Transverse colon (tissue), 3 donors: Measurements from ENCODE around the gene GNAI1.

Experiments
- CTCF ChIP-seq, 5 experiments: fragments of 200-600 bp in 3 of 5; fragments of 450-650 bp in 2 of 5; sonication (generic) in 3 of 5; IDR thresholded peaks; 1 replicate in 2 of 5; 2 replicates in 3 of 5; pipeline ENCODE4 v1.5.1; 2016 to 2017; ENCODE audit warnings: antibody characterized with exemption in 5 of 5, inconsistent platforms in 3 of 5, mild to moderate bottlenecking in 2 of 5, moderate library complexity in 1 of 5
- POLR2A ChIP-seq: fragments of 450-650 bp; IDR thresholded peaks from one replicate; pipeline ENCODE4 v1.6.1; 2016; ENCODE audit warnings: antibody characterized with exemption, mild to moderate bottlenecking, moderate library complexity

GRCh38 chr7:80114159-80114558 lies 20.5 kb upstream of the GNAI1 start:
- TF ChIP-seq CTCF (IDR thresholded peaks at IDR 0.05) = no peak
- TF ChIP-seq POLR2A = no peak
